K562 (cell line): ENCODE measurements around the gene ROPN1. TPM values are rescaled to one million over a fixed set of nuclear protein-coding genes. Genes with fewer than 3 reads are reported as not detected.

Source experiments
- ATAC-seq: fragments of 200-7000 bp; cut with Tn5 transposase; 3 replicates; pipeline ENCODE4 v1.9.1; 2020; ENCODE audit warnings: moderate library complexity
- BruUV-seq: library from RNA; stranded (reverse); fragments of 400-500 nt; replicated peaks from 2 replicates; lab custom pipeline; 2021; lab: Mats Ljungman, UMichigan
- CTCF ChIA-PET: fragments of 300-600 bp; formaldehyde crosslinking; extraction: SDS; loops from one replicate; lab custom pipeline; 2021; ENCODE audit warnings: low intra/inter-chr PET ratio; lab: Yijun Ruan, JAX
- POLR2A ChIA-PET: fragments of 300-600, 350-650 bp; sonication (Branson Sonifier 250); formaldehyde crosslinking; extraction: SDS; loops from one replicate; lab custom pipeline; 2021; ENCODE audit warnings: antibody characterized with exemption, inconsistent platforms; lab: Yijun Ruan, JAX
- DNase-seq, 4 experiments: peaks; one replicate each; pipeline versions ENCODE4 v3.0.0 to v3.0.0-alpha.2; 2011 to 2018; ENCODE audit warnings: low spot score in 3 of 4, mixed read lengths in 3 of 4; ENCODE audit errors: extremely low read depth in 1 of 4
- FAIRE-seq: peaks from 2 replicates; lab custom pipeline; 2011; peaks lifted over from hg19 to GRCh38; lab: Jason Lieb, UNC
- H2AFZ ChIP-seq: 2 replicates; pipeline ENCODE4 v1.6.0; 2011; ENCODE audit warnings: low read depth, low read length, control low read depth, inconsistent platforms
- H3K27ac ChIP-seq: fragments of 200-600 bp; 3 replicates; pipeline ENCODE4 v1.8.0; 2011; ENCODE audit warnings: low read depth, mild to moderate bottlenecking, control low read depth, inconsistent platforms, low read length, moderate library complexity, mixed read lengths; ENCODE audit errors: extremely low read depth
- H3K27me3 ChIP-seq, 2 experiments: fragments of 300-600 bp in 1 of 2; 2 replicates in 1 of 2; 3 replicates in 1 of 2; pipeline versions ENCODE4 v1.6.0 to v1.8.0; 2011; ENCODE audit warnings: inconsistent platforms in 2 of 2, low read length in 2 of 2, mild to moderate bottlenecking in 1 of 2, mixed read lengths in 1 of 2, moderate library complexity in 1 of 2; ENCODE audit not compliant: control insufficient read depth in 2 of 2, insufficient read depth in 2 of 2
- H3K36me3 ChIP-seq: fragments of 300-600 bp; 3 replicates; pipeline ENCODE4 v1.8.0; 2011; ENCODE audit warnings: mild to moderate bottlenecking, low read length, inconsistent platforms; ENCODE audit not compliant: control insufficient read depth, insufficient read depth
- H3K4me1 ChIP-seq, 2 experiments: fragments of 200-600 bp in 1 of 2; replicated peaks in 1 of 2; 2 replicates in 1 of 2; 3 replicates in 1 of 2; pipeline versions ENCODE4 v1.5.1 to v1.8.0; 2011; ENCODE audit warnings: inconsistent platforms in 2 of 2, low read length in 2 of 2, mild to moderate bottlenecking in 1 of 2, mixed read lengths in 1 of 2, moderate library complexity in 1 of 2; ENCODE audit not compliant: control insufficient read depth in 2 of 2, insufficient read depth in 2 of 2
- H3K4me2 ChIP-seq: 2 replicates; pipeline ENCODE4 v1.6.1; 2011; ENCODE audit warnings: low read length, control low read depth, inconsistent platforms, mixed read lengths; ENCODE audit not compliant: insufficient read depth
- H3K4me3 ChIP-seq: fragments of 200-600 bp; sonication (generic), shearing (Covaris generic); 2 replicates; pipeline ENCODE4 v1.5.1; 2016; ENCODE audit warnings: control low read depth, inconsistent platforms
- H3K79me2 ChIP-seq: fragments of 200-600 bp; 3 replicates; pipeline ENCODE4 v1.8.0; 2011; ENCODE audit warnings: low read length, inconsistent platforms; ENCODE audit not compliant: control insufficient read depth, insufficient read depth
- H3K9ac ChIP-seq, 2 experiments: 2 replicates each; pipeline versions ENCODE4 v1.6.0 to v1.6.1; 2011; ENCODE audit warnings: low read depth in 2 of 2, low read length in 2 of 2, control low read depth in 1 of 2, inconsistent platforms in 1 of 2, mild to moderate bottlenecking in 1 of 2, mixed read lengths in 1 of 2; ENCODE audit not compliant: insufficient read depth in 1 of 2
- H3K9me1 ChIP-seq: one replicate; pipeline ENCODE4 v1.6.0; 2011; ENCODE audit warnings: inconsistent platforms, mild to moderate bottlenecking, low read length, moderate library complexity; ENCODE audit not compliant: control insufficient read depth, insufficient read depth
- H3K9me3 ChIP-seq: replicated peaks from 2 replicates; pipeline ENCODE4 v1.5.1; 2011; ENCODE audit warnings: low read depth, low read length, inconsistent platforms; ENCODE audit not compliant: control insufficient read depth, insufficient read depth
- H4K20me1 ChIP-seq: replicated peaks from 2 replicates; pipeline ENCODE4 v1.6.1; 2011; ENCODE audit warnings: low read length, inconsistent platforms, mixed read lengths; ENCODE audit not compliant: control insufficient read depth, insufficient read depth
- BCOR ChIP-seq: fragments of 450-650 bp; IDR thresholded peaks from 2 replicates; pipeline ENCODE4 v1.6.1; 2016
- BRD4 ChIP-seq: fragments of 200-600 bp; sonication (generic); IDR thresholded peaks from 2 replicates; pipeline ENCODE4 v1.6.1; 2017; ENCODE audit warnings: inconsistent platforms
- BRF1 ChIP-seq: IDR thresholded peaks from 3 replicates; pipeline ENCODE4 v1.6.1; 2011; ENCODE audit warnings: borderline replicate concordance, mild to moderate bottlenecking; ENCODE audit not compliant: insufficient read length; ENCODE audit errors: extremely low read depth
- EGR1 ChIP-seq: fragments of 450-650 bp; conservative IDR thresholded peaks from 2 replicates; pipeline ENCODE4 v1.6.1; 2017; ENCODE audit warnings: mild to moderate bottlenecking
- ELF2 ChIP-seq: fragments of 250-450 bp; sonication (Bioruptor Pico); IDR thresholded peaks from 2 replicates; pipeline ENCODE4 v1.5.0; 2021; ENCODE audit warnings: mild to moderate bottlenecking
- L3MBTL2 ChIP-seq: fragments of 450-650 bp; IDR thresholded peaks from 2 replicates; pipeline ENCODE4 v1.6.1; 2016; ENCODE audit warnings: mild to moderate bottlenecking, moderate library complexity
- POLR2AphosphoS2 ChIP-seq: IDR thresholded peaks from 2 replicates; pipeline ENCODE4 v1.6.1; 2012; ENCODE audit warnings: low read length, improper control_type of control experiment
- POLR2AphosphoS5 ChIP-seq: IDR thresholded peaks from 2 replicates; pipeline ENCODE4 v1.6.1; 2011; ENCODE audit warnings: mild to moderate bottlenecking, low read depth, low read length, moderate library complexity; ENCODE audit not compliant: control insufficient read depth, insufficient read depth
- RFX1 ChIP-seq: fragments of 450-650 bp; IDR thresholded peaks from 2 replicates; pipeline ENCODE4 v1.6.1; 2016; ENCODE audit warnings: mild to moderate bottlenecking, moderate library complexity
- SREBF2 ChIP-seq: sonication (generic); formaldehyde crosslinking; IDR thresholded peaks from 2 replicates; pipeline ENCODE4 v1.4.0; 2020; ENCODE audit warnings: mild to moderate bottlenecking, missing genetic modification reagents
- STAG1 ChIP-seq: sonication (generic); formaldehyde crosslinking; IDR thresholded peaks from 2 replicates; pipeline ENCODE4 v1.5.0; 2020; ENCODE audit warnings: missing genetic modification reagents, borderline replicate concordance
- XRCC3 ChIP-seq: fragments of 450-650 bp; IDR thresholded peaks from 2 replicates; pipeline ENCODE4 v1.6.1; 2017; ENCODE audit warnings: mild to moderate bottlenecking, moderate library complexity
- ZEB2 ChIP-seq: fragments of 450-650 bp; IDR thresholded peaks from 2 replicates; pipeline ENCODE4 v1.6.1; 2016
- ZNF695 ChIP-seq: fragments of 450-650 bp; formaldehyde crosslinking; IDR thresholded peaks from 2 replicates; pipeline ENCODE4 v1.4.0; 2020; ENCODE audit warnings: mild to moderate bottlenecking, moderate library complexity
- WGBS: fragments of 100-300 bp; shearing (Covaris generic); methylation state at CpG from one replicate; pipeline ENCODE4 v1.1.6; 2016; ENCODE audit warnings: low coverage, mixed read lengths; ENCODE audit not compliant: insufficient coverage; ENCODE audit errors: missing lambda C conversion rate; 5-methylcytosine and 5-hydroxymethylcytosine counted together
- in situ Hi-C: fragments of 300-500 bp; cut with MboI; formaldehyde crosslinking; loops from 4 replicates; pipeline ENCODE4 v1.15.0; 2018; ENCODE audit warnings: inconsistent platforms, mixed read lengths
- intact Hi-C: fragments of 100-400 bp; cut with micrococcal nuclease; formaldehyde crosslinking; loops from 2 replicates; pipeline ENCODE4 v1.14.2; 2022
- polyA plus RNA-seq, 8 experiments: library from polyadenylated mRNA; depleted of rRNA in 4 of 8; stranded (reverse) in 5 of 8; unstranded in 3 of 8; fragments of >200 nt; fragmentation: Nextera tagmentation in 2 of 8; fragmentation: Illumina TruSeq in 1 of 8; extraction: Ambion mirVana in 2 of 8; extraction: Trizol in 1 of 8; gene quantifications; 2 replicates each; pipeline versions ENCODE4 v1.2.1 to v1.2.3, GENCODE V29; 2011 to 2014; ENCODE audit warnings: inconsistent platforms in 1 of 8, missing spikeins in 1 of 8
- total RNA-seq, 7 experiments: library from RNA; depleted of rRNA in 6 of 7; stranded (reverse); fragments of >200 nt in 6 of 7; fragmentation: Illumina TruSeq in 2 of 7; extraction: Trizol in 2 of 7; gene quantifications; 2 replicates each; pipeline versions ENCODE4 v1.2.1 to v1.2.3, GENCODE V29; 2011 to 2021; ENCODE audit warnings: low replicate concordance in 1 of 7

ROPN1 gene
- total and polyA plus RNA-seq, 9 of the 15 experiments (the other 6 are each of a cell fraction or from before 2014, with no cell fraction given), result not detected

DNA sequence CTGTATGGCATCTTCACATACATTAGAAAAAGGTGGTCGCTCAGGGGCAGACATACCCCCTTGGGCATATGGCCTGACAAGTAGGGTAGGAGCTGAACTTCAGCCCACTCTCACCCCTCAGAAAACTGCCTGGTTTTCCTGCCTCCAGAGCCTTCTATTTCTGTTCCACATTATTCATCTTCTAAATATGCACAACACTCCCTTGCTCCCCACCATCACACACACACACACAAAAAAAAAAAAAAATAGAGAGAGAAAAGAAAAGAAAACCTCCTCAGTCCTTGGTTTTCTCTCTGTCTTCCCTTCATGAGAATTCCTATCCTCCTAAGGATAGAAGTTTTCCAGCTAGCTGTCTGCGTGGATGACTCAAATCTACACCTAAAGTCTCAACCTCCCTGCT, 5.6 kb upstream of the ROPN1 start:
- no peaks in the 10 kb centered on the region for H3K36me3 ChIP-seq
- TF ChIP-seq STAG1 (CRISPR knock-in tag) (no peak), ZEB2 (no peak), L3MBTL2 (no peak), BCOR (no peak), XRCC3 (no peak), BRD4 (no peak), ZNF695 (CRISPR knock-in tag) (no peak), ELF2 (CRISPR knock-in tag) (no peak), POLR2AphosphoS2 (no peak), POLR2AphosphoS5 (no peak), RFX1 (no peak), SREBF2 (CRISPR knock-in tag) (no peak), BRF1 (no peak), EGR1 (no peak)
- CTCF ChIA-PET, result no interaction called here
- FAIRE-seq, result no peak
- no peak overlapping the region for H3K27ac ChIP-seq
- H4K20me1 ChIP-seq, result no peaks in the 10 kb centered on the region
- H3K4me2 ChIP-seq, result no peak overlapping the region
- no peaks in the 10 kb centered on the region for H3K4me1 ChIP-seq
- no peak for ATAC-seq
- in situ Hi-C loops, result no loop called here
- POLR2A ChIA-PET, result no interaction called here
- no peak overlapping the region for H2AFZ ChIP-seq
- no peaks in the 10 kb centered on the region for H3K9me1 ChIP-seq
- intact Hi-C loops, result no loop called here
- no peak for DNase-seq
- 0% methylated on average over 2 of the region's 2 CpGs for WGBS
- no peaks in the 10 kb centered on the region for H3K79me2 ChIP-seq
- no peaks in the 10 kb centered on the region for H3K27me3 ChIP-seq
- BruUV-seq, result no TSS peak
- no peak overlapping the region for H3K4me3 ChIP-seq
- no peak overlapping the region for H3K9ac ChIP-seq
- no peaks in the 10 kb centered on the region for H3K9me3 ChIP-seq
